GM18858 (cell line): ENCODE results near the gene CRACR2A.

Experiments used
- ATAC-seq: cut with Tn5 transposase; IDR thresholded peaks from one replicate; pipeline ENCODE4 v1.9.1; 2021; ENCODE audit not compliant: unreplicated experiment

The CRACR2A gene

DNA sequence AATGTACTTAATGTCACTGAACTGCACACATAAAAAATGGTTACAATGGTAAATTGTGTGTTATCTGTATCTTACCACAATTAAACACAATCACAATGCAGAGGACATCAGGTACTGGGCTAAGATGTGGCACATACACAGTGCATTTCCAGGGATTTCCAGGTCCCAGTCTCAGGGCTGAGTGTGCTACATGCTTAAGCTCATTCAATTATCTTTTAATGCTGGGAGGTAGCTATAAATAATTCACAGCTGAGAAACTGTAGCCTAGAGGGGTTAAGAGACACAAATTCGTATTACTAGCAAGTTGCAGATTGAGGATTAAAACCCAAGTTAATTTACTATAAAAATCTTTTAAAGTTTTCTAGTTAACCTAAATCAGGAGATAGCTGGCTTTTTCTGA is 67.1 kb downstream of the CRACR2A start:
- no peak for ATAC-seq

DNA sequence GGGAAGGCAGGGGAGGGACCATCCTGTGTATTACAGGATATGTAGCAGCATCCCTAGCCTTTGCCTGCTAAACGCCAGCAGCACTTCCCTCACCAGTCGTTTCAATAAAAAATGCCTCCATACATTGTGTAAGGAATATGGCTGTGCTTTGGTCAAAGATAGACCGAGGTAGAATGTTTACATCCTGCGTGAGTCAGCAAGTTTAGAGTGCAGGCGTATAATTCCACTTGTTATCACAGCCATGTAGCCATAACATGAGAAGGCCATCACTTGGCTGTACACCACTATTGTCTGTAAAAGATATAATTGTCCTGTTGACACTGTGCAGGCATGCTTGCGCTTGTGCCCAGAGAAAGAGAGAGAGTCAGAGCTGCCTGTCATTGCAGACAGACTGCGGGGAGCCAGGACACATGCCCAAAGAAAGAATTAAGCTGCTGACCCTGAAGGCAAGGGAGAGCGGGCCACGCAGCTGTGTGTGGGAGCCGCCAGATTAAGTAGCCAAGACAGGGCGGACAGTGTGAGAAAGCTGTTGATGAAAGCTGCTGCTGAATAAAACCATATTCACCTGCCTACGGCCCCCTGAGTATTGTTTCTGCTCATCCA is 68.4 kb downstream of the CRACR2A start:
- ATAC-seq: no peak

DNA sequence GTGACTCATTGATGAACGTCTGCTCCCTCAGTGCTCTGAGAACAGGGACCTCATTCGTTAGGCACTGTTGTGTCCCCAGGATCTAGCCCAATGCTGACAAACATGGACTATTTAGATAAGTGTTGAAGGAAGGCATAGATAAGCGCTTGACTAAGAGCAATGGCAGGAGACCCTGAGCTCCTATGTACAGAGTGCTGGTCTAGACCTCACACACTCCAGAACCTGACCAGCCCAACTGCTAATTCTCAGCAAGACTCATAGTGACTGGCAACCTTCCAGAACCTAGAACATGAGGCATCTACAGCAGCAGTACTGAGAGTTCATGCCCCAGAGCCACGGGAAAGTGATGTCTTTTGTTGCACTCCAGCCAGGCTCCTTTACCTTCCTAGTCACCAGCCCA is 69.2 kb downstream of the CRACR2A start:
- no peak for ATAC-seq

DNA sequence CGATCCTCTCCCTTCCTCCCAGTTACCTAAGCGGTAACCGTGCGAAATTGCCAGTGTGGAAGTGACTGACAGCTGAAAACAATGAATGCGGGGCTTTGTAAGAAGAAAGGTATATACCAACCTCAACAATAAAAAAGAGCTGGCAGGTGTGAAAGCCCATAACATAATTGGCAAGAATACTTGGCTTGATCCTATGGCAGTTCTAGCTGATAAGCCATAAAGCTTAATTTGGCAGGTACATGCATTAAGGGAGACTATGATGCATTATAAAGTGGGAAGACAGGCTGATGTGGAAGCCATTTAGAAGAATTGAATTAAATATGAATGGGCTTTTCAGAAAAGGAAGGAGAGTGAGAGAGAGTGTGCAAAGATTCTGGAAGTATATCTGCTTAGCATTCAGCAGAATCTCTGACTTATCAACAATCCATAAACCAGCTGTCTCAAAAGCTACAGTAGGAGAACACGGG is 71.3 kb downstream of the CRACR2A start:
- ATAC-seq: no peak

DNA sequence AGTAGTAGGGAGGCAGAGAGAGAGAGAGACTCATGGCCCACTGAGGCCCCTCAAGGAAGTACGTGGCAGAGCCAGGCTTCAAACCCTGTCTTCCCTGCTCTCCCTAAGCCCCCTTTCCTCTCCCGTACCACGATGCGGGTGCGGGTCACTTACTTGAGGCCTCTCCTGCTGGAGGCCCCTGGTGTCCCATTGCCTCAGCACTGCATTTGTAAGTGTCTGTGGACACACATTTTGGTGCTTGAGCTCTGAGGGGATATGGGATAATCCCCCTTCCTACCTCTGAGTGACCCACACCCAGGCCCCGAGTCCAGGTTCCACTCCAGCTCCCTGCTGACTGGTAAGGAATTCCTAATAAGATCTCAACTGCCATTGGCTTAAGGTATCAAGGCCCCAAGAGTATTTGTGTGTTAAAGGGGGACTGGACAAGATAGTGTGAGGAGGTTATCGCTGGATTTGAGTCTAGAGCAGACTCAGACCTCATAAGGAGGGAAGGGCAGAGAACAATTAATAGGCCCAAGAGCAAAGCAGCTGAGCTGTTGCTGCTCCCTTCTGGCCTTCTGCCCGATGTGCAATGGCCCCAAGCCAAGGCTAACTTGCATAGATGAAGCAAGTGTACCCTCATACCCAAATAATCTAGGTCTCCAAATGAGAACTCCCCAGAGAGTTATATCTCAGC is 71.9 kb downstream of the CRACR2A start:
- ATAC-seq: no peak

DNA sequence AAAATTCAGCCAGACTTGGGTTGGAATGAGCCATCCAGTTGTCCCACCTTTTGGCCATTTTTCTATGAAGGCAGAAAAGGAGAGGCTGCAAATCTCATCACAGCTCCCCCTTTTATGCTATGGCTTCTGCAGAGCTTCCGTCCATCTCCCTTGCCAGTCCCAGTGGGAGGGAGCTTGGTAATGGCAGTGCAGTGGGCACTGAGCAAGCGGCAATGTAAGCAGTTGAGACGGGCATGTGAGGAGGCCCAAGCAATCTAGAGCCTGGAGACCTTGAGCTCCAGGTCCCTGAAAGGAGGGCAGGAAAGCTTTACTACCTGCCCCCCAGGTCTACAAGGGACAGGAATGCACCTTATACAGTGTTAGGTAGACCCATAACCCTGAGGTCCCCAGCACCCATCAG is 73.1 kb downstream of the CRACR2A start:
- no peak for ATAC-seq

DNA sequence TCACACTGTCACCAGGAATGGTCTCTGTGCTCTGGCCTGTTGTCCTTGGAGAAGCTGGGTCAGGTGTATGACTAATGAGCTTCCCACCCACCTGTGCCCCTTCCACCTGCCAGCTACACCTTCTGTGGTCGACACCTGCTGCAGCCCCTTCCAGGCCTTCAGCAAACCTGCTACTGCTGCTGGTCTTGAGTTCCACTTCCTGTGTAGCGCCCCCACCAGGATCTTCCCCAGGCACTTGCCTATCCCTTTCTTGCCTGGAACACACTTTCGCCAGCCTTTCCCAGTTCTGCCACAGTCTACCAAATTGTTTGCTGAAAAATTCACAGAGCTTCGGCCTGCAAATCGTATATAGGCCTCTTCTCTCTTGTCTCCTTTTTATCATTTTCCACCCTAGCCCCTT is 75.3 kb downstream of the CRACR2A start:
- no peak for ATAC-seq

DNA sequence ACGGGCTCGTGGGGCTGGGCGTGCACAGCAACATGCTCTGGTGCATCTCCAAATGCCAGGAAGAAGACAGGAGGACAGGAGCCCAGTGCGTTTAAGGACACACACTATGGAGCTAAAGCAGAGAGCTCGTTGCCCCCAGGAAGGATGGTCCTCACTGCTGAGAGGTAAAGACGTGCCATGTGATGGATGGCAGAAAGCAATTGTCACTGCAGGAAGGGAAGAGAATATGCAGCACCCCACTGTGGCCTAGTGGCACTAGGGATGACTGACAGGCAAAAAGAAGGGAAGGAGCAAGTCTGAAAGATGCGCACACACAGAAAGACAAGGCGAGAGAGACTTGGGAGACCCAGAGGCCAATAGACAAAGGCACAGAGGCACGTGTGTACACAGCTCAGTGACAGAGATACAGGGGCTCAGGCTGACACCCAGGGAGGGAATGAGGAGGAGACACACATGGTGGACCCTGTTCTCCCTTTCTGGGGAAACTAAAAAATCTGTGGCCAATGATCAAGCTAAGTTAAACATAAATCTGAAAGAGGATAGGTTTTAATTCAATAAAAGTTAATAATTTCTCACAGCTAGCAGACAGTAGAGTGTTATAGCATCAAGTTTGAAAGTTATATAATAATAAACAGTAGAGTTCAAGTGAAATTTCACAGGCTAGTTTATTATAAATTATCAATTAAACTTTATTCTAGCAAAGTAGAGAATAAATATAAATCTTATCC is 78.8 kb downstream of the CRACR2A start:
- no peak for ATAC-seq

DNA sequence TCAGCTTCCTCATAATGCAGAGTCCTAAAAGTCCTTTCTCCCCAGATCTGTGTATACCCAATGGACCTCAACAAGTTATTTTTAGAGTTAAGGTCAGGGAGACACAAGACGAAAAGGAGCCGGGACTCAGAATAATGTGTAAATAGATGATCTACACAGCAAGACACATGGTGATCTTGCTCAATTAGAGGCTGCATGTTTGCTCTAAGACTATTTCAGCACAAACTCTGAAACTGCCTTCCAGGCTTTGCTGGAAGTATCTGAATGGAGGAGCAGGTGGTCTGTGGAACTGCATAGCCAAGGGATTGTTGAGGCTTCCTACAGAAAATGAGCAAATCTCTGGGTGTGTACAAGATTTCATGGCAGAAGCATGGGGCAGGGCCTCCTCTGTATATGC is 80.8 kb downstream of the CRACR2A start:
- ATAC-seq: no peak

DNA sequence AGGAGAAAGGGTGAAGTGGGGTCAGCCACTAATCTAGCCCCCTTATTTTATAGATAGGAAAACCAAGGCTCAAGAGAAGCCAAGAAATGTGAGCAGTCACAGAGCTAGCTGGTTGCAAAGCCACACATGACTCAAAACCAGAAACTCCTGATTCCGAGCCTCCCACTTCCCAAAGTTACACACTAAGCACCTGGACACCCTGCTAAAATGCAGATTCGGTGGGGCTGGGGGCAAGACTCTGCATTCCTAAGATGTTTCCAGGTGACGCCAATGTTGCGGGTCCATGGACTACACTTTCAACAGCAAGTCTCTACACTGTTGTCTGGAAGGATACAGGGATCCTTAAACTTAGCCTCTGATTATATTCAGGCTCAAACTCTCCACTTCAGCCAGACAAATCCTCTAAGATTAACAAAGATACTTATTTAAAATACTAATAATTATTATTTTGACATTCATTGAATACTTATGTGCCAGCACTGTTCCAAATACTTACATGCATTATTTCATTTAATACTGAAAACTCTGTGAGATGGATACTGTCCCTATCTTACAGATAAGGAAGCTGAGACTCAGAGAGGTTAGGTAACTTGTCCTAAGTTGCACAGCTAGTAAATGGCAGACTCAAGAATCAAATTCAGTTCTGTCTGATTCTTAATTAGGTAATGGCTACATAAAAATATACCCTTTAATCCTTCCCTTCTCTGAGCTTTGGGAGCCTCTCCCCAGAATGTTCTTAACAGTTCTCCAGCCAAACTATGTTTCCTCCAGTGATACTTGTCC is 81.4 kb downstream of the CRACR2A start:
- ATAC-seq: no peak

DNA sequence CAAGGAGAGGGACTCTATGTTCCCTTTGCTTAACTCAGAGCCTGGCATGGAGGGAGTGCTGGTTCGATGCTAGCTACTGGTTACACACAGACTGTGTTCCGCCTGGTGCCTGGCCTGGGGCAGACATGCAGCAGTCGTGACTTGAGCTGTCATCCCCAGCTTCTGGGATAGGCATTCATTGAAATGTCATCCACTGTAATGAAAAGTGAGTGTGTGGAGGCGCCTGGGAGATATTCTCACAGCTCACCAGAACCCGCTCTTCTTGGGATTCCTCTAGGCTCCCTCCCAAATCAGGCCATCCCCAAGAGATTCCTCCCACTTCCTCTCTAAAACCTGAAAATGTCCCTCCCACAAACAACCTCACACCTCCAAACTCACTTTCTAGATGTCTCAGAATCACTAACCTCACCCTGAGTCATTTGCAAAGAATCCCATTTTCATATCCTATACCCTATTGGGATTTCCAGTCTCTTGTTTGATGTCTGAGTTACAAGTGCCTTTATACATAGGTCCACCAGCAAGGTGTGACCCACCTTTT is 82.8 kb downstream of the CRACR2A start:
- no peak for ATAC-seq

DNA sequence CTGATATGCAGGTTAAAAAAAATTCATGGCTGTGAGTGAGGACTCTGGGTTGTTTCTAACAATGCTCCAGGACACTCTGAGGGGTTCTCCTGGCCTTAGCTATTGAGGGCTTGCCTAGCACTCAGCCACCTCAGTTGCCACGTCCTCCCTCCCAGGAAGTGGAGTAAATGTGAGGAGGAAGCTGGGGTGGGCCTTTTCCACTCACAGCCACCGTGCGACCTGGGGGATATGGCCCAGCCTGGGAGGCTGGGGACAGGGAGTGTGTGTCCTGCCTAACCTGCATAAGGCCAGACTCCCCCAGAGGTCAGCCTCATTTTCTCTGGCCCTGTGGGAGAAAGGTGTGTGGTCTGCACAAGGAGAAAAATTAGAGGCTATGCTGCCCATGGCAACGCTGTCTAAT is 83.3 kb downstream of the CRACR2A start:
- ATAC-seq: no peak

DNA sequence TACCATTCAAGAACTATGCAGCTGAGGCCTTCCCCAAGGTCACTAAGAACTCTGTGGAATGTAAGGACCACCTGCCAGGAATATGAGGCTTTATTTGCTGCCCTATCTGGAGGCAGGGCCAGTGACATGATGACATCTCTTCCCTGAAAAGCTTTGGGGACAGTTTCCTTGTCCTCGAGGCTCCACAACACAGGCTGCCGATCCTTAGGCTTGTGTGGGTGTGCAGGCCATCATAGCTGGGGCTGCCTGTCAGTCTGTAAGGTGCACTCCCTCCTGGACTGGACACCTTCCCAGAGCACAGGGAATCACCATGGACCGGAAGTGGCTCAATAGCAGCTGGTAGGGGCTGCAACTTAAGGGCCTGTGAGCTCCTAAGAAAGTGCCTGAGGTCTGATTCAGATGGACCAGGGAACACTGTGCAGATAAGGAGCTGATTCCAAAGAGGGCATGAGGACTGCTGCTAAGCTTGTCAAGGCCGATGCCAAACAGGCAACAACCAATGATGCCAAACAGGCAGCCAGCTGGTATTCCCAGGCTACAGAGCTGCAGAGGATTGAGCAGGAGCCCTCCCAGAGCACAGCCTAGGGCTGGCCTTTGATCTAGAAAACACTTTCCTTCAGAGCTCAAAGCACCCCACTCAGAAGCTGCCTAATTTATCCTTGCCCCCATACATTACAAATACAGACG is 84.3 kb downstream of the CRACR2A start:
- no peak for ATAC-seq

DNA sequence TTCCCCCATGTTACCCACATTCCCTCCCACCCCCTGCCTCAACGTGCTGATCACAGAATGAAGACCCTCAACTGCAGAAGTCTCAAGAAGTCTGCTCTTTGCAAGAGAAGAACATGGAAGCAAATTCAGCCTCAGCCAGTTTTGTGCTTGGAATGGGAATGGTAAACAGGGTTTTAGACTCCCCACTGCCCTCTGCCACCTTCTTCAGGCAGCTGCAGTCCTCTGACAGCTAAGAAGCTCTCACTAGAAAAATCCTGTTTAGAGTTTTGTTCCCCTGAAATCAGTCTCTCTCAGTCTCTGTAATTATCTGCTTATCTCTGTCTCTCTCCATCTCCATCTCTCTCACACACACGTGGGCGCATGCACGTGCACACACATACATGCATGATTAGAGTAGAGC is 85.4 kb downstream of the CRACR2A start:
- no peak for ATAC-seq

DNA sequence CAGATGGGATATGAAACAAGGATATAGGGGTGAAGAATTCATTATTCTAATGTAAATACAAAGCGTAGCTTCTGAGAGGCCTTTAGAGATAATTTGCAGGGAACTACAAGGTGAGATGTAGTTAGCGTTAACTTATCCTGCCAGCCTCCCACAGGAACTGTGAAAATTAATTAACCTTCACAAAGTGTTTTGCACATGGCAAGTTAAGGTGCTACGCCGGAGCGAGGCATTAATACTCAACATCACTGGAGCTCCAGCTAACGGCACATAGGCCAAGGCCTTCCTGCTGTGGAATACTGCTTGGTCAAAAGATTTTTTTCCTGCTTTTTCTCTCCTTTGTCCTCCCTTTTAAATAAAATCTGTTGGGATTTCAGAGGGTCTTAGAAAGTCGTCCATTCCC is 86.5 kb downstream of the CRACR2A start:
- ATAC-seq: no peak

DNA sequence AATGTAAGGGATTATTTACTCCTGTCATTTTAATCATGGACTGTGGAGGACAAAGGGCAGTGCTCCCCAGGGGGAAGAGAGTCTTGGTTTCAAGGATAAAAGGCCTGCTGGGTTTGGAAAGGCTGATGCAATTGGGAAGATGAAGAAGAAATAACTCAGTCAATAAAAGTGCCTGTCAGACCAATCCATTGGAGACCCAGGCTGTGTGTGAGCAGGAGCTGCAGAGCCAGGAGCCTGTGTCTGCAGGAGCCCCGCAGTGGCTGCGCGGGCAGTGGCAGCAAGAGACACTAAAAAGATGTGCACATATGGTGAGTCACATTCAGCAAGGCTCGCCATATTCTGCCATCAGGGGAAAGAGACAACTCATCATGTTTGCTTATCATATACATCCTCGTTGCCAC is 90.4 kb downstream of the CRACR2A start:
- ATAC-seq: no peak

DNA sequence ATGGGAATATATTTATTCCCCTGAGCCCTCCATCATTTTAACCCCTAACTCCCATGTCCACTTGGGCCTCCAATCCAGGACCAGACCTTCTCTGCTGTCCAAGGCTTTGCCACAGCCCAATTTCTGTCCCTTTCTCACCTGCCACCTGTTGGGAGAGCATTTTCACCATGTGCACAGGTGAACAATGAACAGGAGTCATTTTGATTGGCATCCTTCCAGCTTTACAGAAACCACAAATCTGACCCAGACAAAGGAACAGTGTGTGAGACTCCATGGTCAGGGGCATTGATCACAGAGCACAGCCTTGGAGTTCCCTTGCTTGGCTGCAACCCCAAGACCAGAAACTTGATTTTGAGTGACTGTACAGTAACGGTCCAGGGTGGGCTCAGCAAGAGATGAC is 91.9 kb downstream of the CRACR2A start:
- no peak for ATAC-seq

DNA sequence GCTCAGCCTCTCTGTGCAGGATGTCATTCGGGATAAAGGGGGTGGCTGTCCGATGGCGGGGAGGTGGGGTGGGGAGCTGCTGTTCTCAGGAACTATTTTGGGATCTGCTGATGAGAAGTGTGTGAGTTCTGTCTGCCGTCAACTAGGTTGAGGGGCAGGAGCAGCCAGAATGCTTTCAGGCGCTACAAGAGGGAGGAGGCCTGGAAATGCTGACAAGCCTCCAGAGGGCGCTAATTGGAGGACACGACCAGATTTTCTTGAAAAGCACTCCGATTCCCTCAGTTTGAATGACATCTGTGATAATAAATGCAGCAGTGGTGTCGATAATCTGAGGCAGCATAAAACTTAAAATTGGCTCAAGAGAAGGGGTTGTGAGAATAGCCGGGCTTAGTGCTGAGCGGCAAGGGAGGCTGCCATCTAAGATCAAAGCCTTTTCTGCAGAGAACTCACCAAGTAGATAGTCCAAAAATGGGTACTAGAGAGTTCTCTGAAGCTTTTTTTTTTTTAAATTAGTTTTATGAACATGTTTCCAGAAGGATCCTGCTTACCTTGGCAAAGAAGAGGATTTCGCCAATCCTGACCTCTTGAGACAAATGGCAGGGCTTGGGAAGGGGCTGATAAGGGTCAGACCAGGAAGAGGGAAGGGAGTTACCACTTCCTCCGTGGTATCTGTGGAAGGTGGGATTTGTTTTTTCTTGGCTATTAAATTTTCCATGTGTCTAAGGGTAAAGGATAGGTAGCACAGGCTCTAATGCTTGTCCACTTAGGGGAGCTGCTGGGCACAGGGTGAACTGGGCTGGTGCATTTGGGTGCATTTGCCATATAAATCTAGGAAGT is 94.4 kb downstream of the CRACR2A start:
- no peak for ATAC-seq

DNA sequence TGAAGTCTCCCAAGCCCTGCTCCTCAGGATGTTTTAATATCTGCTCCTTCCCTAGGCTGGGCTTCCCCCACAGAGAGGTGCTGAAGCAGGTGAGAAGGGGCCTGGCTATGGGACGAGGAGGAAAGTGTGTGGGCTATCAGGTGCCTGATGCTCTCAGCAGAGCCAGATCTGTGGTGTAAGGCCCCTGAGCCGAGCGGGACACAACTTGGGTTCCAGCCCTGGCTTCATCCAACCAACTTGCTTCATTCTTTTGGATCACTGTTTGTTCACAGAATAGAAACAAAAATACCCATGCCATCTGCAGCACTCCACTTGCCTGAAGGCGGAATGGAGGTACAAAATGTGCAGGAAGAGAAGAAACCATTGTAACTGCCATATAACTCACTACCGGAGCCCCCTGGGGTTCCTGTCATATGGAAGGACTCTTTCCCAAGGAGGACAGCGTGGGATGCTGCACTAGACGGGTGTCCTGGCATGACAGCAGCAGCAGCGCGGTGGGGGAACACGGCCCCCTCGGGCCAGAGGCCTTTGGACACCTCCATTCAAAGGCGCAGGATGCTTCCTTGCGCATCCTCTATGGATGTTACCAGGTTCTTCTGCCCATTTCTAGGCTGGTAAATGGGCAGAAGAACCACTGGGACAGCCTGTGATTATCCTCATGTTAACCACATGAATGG is 95.8 kb downstream of the CRACR2A start:
- ATAC-seq: no peak
